K562 (cell line): ENCODE results near the gene HRC. TPM values are rescaled to one million over a fixed set of nuclear protein-coding genes. Genes with fewer than 3 reads are reported as not detected.

ENCODE experiments used
- ARID2 ChIP-seq: fragments of 450-650 bp; IDR thresholded peaks from 2 replicates; pipeline ENCODE4 v1.6.1; 2017; ENCODE audit warnings: antibody characterized with exemption, mild to moderate bottlenecking
- BRD9 ChIP-seq: fragments of 450-650 bp; IDR thresholded peaks from 2 replicates; pipeline ENCODE4 v1.6.1; 2018; ENCODE audit warnings: low read depth; ENCODE audit not compliant: partially characterized antibody
- DLX4 ChIP-seq: fragments of 250-450 bp; sonication (Bioruptor Pico); IDR thresholded peaks from 2 replicates; pipeline ENCODE4 v1.6.1; 2021; ENCODE audit warnings: mild to moderate bottlenecking
- FOXA3 ChIP-seq, 2 experiments: fragments of 450-650 bp in 1 of 2; sonication (generic) in 1 of 2; formaldehyde crosslinking; IDR thresholded peaks in 1 of 2; conservative IDR thresholded peaks in 1 of 2; 2 replicates each; pipeline versions ENCODE4 v1.4.0 to v1.8.0; 2020 to 2022; ENCODE audit warnings: mild to moderate bottlenecking in 2 of 2, missing genetic modification reagents in 1 of 2
- GTF2A2 ChIP-seq: IDR thresholded peaks from 2 replicates; pipeline ENCODE4 v1.6.1; 2016; ENCODE audit warnings: mild to moderate bottlenecking, missing genetic modification characterization, missing compliant biosample characterization
- HNRNPK ChIP-seq: fragments of 200-400 bp; formaldehyde crosslinking; IDR thresholded peaks from one replicate; pipeline ENCODE4 v1.6.1; 2018; ENCODE audit warnings: mild to moderate bottlenecking, low read depth, low read length; ENCODE audit not compliant: poor library complexity, severe bottlenecking
- MYBL2 ChIP-seq, 2 experiments: fragments of 450-650 bp in 1 of 2; sonication (generic) in 1 of 2; formaldehyde crosslinking in 1 of 2; IDR thresholded peaks; 2 replicates each; pipeline versions ENCODE4 v1.6.1 to v1.8.1; 2017 to 2022; ENCODE audit warnings: borderline replicate concordance in 1 of 2, inconsistent platforms in 1 of 2, low read depth in 1 of 2, mild to moderate bottlenecking in 1 of 2, missing genetic modification reagents in 1 of 2, moderate library complexity in 1 of 2
- NFYB ChIP-seq: IDR thresholded peaks from 2 replicates; pipeline ENCODE4 v1.6.1; 2011; ENCODE audit warnings: mild to moderate bottlenecking, moderate library complexity; ENCODE audit not compliant: insufficient read length; ENCODE audit errors: extremely low read depth
- USF1 ChIP-seq: sonication (generic); formaldehyde crosslinking; IDR thresholded peaks from 2 replicates; pipeline ENCODE4 v1.9.0; 2022; ENCODE audit warnings: mild to moderate bottlenecking, missing genetic modification reagents
- ZKSCAN1 ChIP-seq: fragments of 150-350 bp; IDR thresholded peaks from 2 replicates; pipeline ENCODE4 v1.6.1; 2016; ENCODE audit warnings: low read depth, low read length
- ZNF124 ChIP-seq: sonication (generic); formaldehyde crosslinking; IDR thresholded peaks from 2 replicates; pipeline ENCODE4 v1.8.1; 2022; ENCODE audit warnings: missing genetic modification reagents
- ZNF146 ChIP-seq: IDR thresholded peaks from one replicate; pipeline ENCODE4 v1.6.1; 2018; ENCODE audit warnings: missing compliant biosample characterization; ENCODE audit not compliant: unreplicated experiment
- ZNF277 ChIP-seq: fragments of 250-450 bp; sonication (Bioruptor Pico); IDR thresholded peaks from 2 replicates; pipeline ENCODE4 v1.8.0; 2022; ENCODE audit warnings: inconsistent platforms, mild to moderate bottlenecking, moderate library complexity, borderline replicate concordance
- ZNF707 ChIP-seq: fragments of 250-450 bp; sonication (Bioruptor Pico); conservative IDR thresholded peaks from 2 replicates; pipeline ENCODE4 v1.8.0; 2022; ENCODE audit warnings: inconsistent platforms, mild to moderate bottlenecking, moderate library complexity
- ZNF764 ChIP-seq: fragments of 250-450 bp; sonication (Bioruptor Pico); IDR thresholded peaks from 2 replicates; pipeline ENCODE4 v1.4.0; 2020; ENCODE audit warnings: low read depth, mild to moderate bottlenecking, moderate library complexity
- ZSCAN32 ChIP-seq: fragments of 450-650 bp; formaldehyde crosslinking; IDR thresholded peaks from 2 replicates; pipeline ENCODE4 v1.4.0; 2020; ENCODE audit warnings: mild to moderate bottlenecking, moderate library complexity
- polyA plus RNA-seq, 8 experiments: library from polyadenylated mRNA; depleted of rRNA in 4 of 8; stranded (reverse) in 5 of 8; unstranded in 3 of 8; fragments of >200 nt; fragmentation: Nextera tagmentation in 2 of 8; fragmentation: Illumina TruSeq in 1 of 8; extraction: Ambion mirVana in 2 of 8; extraction: Trizol in 1 of 8; gene quantifications; 2 replicates each; pipeline versions ENCODE4 v1.2.1 to v1.2.3, GENCODE V29; 2011 to 2014; ENCODE audit warnings: inconsistent platforms in 1 of 8, missing spikeins in 1 of 8
- total RNA-seq, 7 experiments: library from RNA; depleted of rRNA in 6 of 7; stranded (reverse); fragments of >200 nt in 6 of 7; fragmentation: Illumina TruSeq in 2 of 7; extraction: Trizol in 2 of 7; gene quantifications; 2 replicates each; pipeline versions ENCODE4 v1.2.1 to v1.2.3, GENCODE V29; 2011 to 2021; ENCODE audit warnings: low replicate concordance in 1 of 7
- TF ChIP-seq, protein P1 (sequence below): fragments of 250-450 bp; sonication (Bioruptor Pico); IDR thresholded peaks from 2 replicates; pipeline ENCODE4 v1.8.0; 2022; ENCODE audit warnings: moderate library complexity, mild to moderate bottlenecking, inconsistent platforms
- TF ChIP-seq, protein P2 (sequence below): fragments of 250-450 bp; sonication (Bioruptor Pico); IDR thresholded peaks from 2 replicates; pipeline ENCODE4 v1.5.1; 2021; ENCODE audit warnings: mild to moderate bottlenecking
- TF ChIP-seq, protein P3 (sequence below): sonication (generic); formaldehyde crosslinking; IDR thresholded peaks from 2 replicates; pipeline ENCODE4 v1.8.0; 2023; ENCODE audit warnings: mild to moderate bottlenecking, missing genetic modification reagents

HRC gene
- total and polyA plus RNA-seq, 9 of the 15 experiments (the other 6 are each of a cell fraction or from before 2014, with no cell fraction given) = 0.66 to 18.7 (median 13.1) TPM

GRCh38 chr19:49113762-49114629 lies 41.2 kb downstream of the HRC start, which contains the start of gene LIN7B (continued):
- TF ChIP-seq, protein P1, sequence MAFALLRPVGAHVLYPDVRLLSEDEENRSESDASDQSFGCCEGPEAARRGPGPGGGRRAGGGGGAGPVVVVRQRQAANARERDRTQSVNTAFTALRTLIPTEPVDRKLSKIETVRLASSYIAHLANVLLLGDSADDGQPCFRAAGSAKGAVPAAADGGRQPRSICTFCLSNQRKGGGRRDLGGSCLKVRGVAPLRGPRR (CRISPR knock-in tag) = no peak
- TF ChIP-seq ARID2 (no peak), ZNF707 (CRISPR knock-in tag) (no peak), ZNF146 (CRISPR knock-in tag) (no peak), ZNF124 (CRISPR knock-in tag) (no peak), FOXA3 (CRISPR knock-in tag; conservative IDR thresholded peaks at IDR 0.05 in 1 of 2, IDR thresholded peaks at IDR 0.05 in 1 of 2) (peak in 1 of 2 experiments; percentile 72; a peak in 1 of 4 replicates), ZSCAN32 (CRISPR knock-in tag) (no peak), ZNF764 (CRISPR knock-in tag) (no peak), HNRNPK (no peak), ZKSCAN1 (no peak), BRD9 (no peak), USF1 (peak; percentile 97), DLX4 (no peak), GTF2A2 (tag) (no peak), MYBL2 (IDR thresholded peaks at IDR 0.05; ENCODE audit: low read depth) (no peak), MYBL2 (CRISPR knock-in tag; IDR thresholded peaks at IDR 0.05; ENCODE audit: borderline replicate concordance) (no peak), ZNF277 (CRISPR knock-in tag) (no peak), NFYB (peak; percentile 25)
- TF ChIP-seq, protein P2, sequence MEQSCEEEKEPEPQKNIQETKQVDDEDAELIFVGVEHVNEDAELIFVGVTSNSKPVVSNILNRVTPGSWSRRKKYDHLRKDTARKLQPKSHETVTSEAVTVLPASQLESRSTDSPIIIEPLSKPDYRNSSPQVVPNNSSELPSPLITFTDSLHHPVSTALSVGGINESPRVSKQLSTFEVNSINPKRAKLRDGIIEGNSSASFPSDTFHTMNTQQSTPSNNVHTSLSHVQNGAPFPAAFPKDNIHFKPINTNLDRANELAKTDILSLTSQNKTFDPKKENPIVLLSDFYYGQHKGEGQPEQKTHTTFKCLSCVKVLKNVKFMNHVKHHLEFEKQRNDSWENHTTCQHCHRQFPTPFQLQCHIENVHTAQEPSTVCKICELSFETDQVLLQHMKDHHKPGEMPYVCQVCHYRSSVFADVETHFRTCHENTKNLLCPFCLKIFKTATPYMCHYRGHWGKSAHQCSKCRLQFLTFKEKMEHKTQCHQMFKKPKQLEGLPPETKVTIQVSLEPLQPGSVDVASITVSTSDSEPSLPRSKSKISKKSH (CRISPR knock-in tag) = no peak
- TF ChIP-seq, protein P3, sequence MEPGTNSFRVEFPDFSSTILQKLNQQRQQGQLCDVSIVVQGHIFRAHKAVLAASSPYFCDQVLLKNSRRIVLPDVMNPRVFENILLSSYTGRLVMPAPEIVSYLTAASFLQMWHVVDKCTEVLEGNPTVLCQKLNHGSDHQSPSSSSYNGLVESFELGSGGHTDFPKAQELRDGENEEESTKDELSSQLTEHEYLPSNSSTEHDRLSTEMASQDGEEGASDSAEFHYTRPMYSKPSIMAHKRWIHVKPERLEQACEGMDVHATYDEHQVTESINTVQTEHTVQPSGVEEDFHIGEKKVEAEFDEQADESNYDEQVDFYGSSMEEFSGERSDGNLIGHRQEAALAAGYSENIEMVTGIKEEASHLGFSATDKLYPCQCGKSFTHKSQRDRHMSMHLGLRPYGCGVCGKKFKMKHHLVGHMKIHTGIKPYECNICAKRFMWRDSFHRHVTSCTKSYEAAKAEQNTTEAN (CRISPR knock-in tag) = no peak
